Immature natural killer cell (primary cell): ENCODE measurements around the gene OSBPL9. TPM values are rescaled to one million over a fixed set of nuclear protein-coding genes. Genes with fewer than 3 reads are reported as not detected.
"Not testable (repeated sequence)": the region's sequence is repeated elsewhere in the genome, so short reads cannot be mapped to it uniquely, and the experiment has no call there.

ENCODE experiments used
- DNase-seq, 3 donors: peaks; one replicate each; pipeline ENCODE4 v3.0.0; 2022; ENCODE audit warnings: mixed read lengths in 1 of 3
- H3K27ac Mint-ChIP-seq, 6 donors: one replicate each; pipeline ENCODE4 v1.8.0; 2020; ENCODE audit warnings: mixed read lengths in 6 of 6, mild to moderate bottlenecking in 5 of 6, inconsistent platforms in 4 of 6, moderate library complexity in 3 of 6
- H3K27me3 Mint-ChIP-seq, 3 donors: one replicate each; pipeline ENCODE4 v1.8.0; 2020 to 2021; ENCODE audit warnings: low read depth in 3 of 3, mild to moderate bottlenecking in 3 of 3, mixed read lengths in 3 of 3, moderate library complexity in 3 of 3, inconsistent platforms in 1 of 3
- H3K36me3 Mint-ChIP-seq, 3 donors: one replicate each; pipeline ENCODE4 v1.8.0; 2020; ENCODE audit warnings: mixed read lengths in 3 of 3, inconsistent platforms in 2 of 3, mild to moderate bottlenecking in 2 of 3
- H3K4me1 Mint-ChIP-seq, 2 donors: one replicate each; pipeline ENCODE4 v1.8.0; 2020; ENCODE audit warnings: inconsistent platforms in 2 of 2, mild to moderate bottlenecking in 2 of 2, mixed read lengths in 2 of 2, moderate library complexity in 1 of 2
- H3K4me3 Mint-ChIP-seq, 5 donors: one replicate each; pipeline ENCODE4 v1.8.0; 2020; ENCODE audit warnings: mild to moderate bottlenecking in 5 of 5, mixed read lengths in 5 of 5, inconsistent platforms in 3 of 5, moderate library complexity in 3 of 5
- H3K9me3 Mint-ChIP-seq, 6 donors: one replicate each; pipeline ENCODE4 v1.8.0; 2020; ENCODE audit warnings: mild to moderate bottlenecking in 6 of 6, mixed read lengths in 6 of 6, inconsistent platforms in 4 of 6, moderate library complexity in 3 of 6
- polyA plus RNA-seq, 3 donors: library from polyadenylated mRNA; unstranded; fragments of 300-500 nt; fragmentation: Illumina TruSeq; gene quantifications; one replicate each; pipeline ENCODE4 v1.2.3, GENCODE V29; 2021

The OSBPL9 gene
- polyA plus RNA-seq, 3 donors from 2014 or later: 26.1 to 38.5 (median 38.2) TPM

- no peak overlapping the region for H3K27ac Mint-ChIP-seq
- no peaks in the 10 kb centered on the region for H3K36me3 Mint-ChIP-seq
- H3K4me1 Mint-ChIP-seq: peaks cover 0 to 2% of the 10 kb centered on the region in 2 donors
- no peak for DNase-seq
- no peak overlapping the region for H3K4me3 Mint-ChIP-seq
- H3K9me3 Mint-ChIP-seq: no peaks in the 10 kb centered on the region
- no peaks in the 10 kb centered on the region for H3K27me3 Mint-ChIP-seq
Measured at GRCh38 chr1:51699391-51699790, 82.5 kb downstream of the OSBPL9 start.

GRCh38 chr1:51701782-51702181 is 84.9 kb downstream of the OSBPL9 start:
- not testable (repeated sequence) for DNase-seq, H3K4me3 Mint-ChIP-seq, H3K27me3 Mint-ChIP-seq, H3K4me1 Mint-ChIP-seq, H3K9me3 Mint-ChIP-seq, H3K36me3 Mint-ChIP-seq, H3K27ac Mint-ChIP-seq

GRCh38 chr1:51702220-51702619 is 85.3 kb downstream of the OSBPL9 start:
- not testable (repeated sequence) for DNase-seq, H3K4me3 Mint-ChIP-seq, H3K27me3 Mint-ChIP-seq, H3K27ac Mint-ChIP-seq, H3K36me3 Mint-ChIP-seq, H3K4me1 Mint-ChIP-seq, H3K9me3 Mint-ChIP-seq

- no peaks in the 10 kb centered on the region for H3K36me3 Mint-ChIP-seq
- H3K27ac Mint-ChIP-seq: no peak overlapping the region
- H3K4me1 Mint-ChIP-seq: peaks cover 2 to 5% of the 10 kb centered on the region in 2 donors
- H3K4me3 Mint-ChIP-seq: no peak overlapping the region
- no peak for DNase-seq
- H3K27me3 Mint-ChIP-seq: no peaks in the 10 kb centered on the region
- H3K9me3 Mint-ChIP-seq: no peaks in the 10 kb centered on the region
Measured at GRCh38 chr1:51705035-51705434, 88.1 kb downstream of the OSBPL9 start.

GRCh38 chr1:51708911-51709760 is 92.2 kb downstream of the OSBPL9 start:
- H3K27me3 Mint-ChIP-seq: no peaks in the 10 kb centered on the region
- H3K4me1 Mint-ChIP-seq: peaks cover 0 to 5% of the 10 kb centered on the region in 2 donors
- no peak for DNase-seq
- H3K36me3 Mint-ChIP-seq: peaks cover 0 to 4% (median 0%) of the 10 kb centered on the region in 3 donors
- H3K4me3 Mint-ChIP-seq: no peak overlapping the region
- H3K9me3 Mint-ChIP-seq: no peaks in the 10 kb centered on the region
- no peak overlapping the region for H3K27ac Mint-ChIP-seq

GRCh38 chr1:51709951-51710350 is 93.1 kb downstream of the OSBPL9 start:
- Mint-ChIP-seq H3K27me3 (no peaks in the 10 kb centered on the region), H3K4me1 (peaks cover 0 to 5% of the 10 kb centered on the region in 2 donors), H3K9me3 (no peaks in the 10 kb centered on the region), H3K27ac (no peak overlapping the region), H3K4me3 (no peak overlapping the region), H3K36me3 (peaks cover 0 to 4% (median 0%) of the 10 kb centered on the region in 3 donors)
- DNase-seq: no peak

- Mint-ChIP-seq H3K27me3 (no peaks in the 10 kb centered on the region), H3K4me1 (peaks cover 0 to 5% of the 10 kb centered on the region in 2 donors), H3K36me3 (peaks cover 0 to 9% (median 0%) of the 10 kb centered on the region in 3 donors), H3K4me3 (no peak overlapping the region), H3K9me3 (no peaks in the 10 kb centered on the region), H3K27ac (no peak overlapping the region)
- DNase-seq: no peak
Measured at GRCh38 chr1:51712590-51712989, 95.7 kb downstream of the OSBPL9 start.

GRCh38 chr1:51714374-51715019 is 97.6 kb downstream of the OSBPL9 start:
- no peak overlapping the region for H3K4me3 Mint-ChIP-seq
- peaks cover 0 to 1% (median 0%) of the 10 kb centered on the region in 3 donors for H3K27me3 Mint-ChIP-seq
- H3K27ac Mint-ChIP-seq: no peak overlapping the region
- H3K4me1 Mint-ChIP-seq: peaks cover 10 to 12% of the 10 kb centered on the region in 2 donors
- peaks cover 0 to 10% (median 0%) of the 10 kb centered on the region in 3 donors for H3K36me3 Mint-ChIP-seq
- no peaks in the 10 kb centered on the region for H3K9me3 Mint-ChIP-seq
- DNase-seq: no peak

- Mint-ChIP-seq H3K4me3 (no peak overlapping the region), H3K9me3 (no peaks in the 10 kb centered on the region), H3K4me1 (peaks cover 10 to 12% of the 10 kb centered on the region in 2 donors), H3K27ac (no peak overlapping the region), H3K36me3 (peaks cover 0 to 10% (median 0%) of the 10 kb centered on the region in 3 donors), H3K27me3 (peaks cover 0 to 1% (median 0%) of the 10 kb centered on the region in 3 donors)
- DNase-seq: no peak
Measured at GRCh38 chr1:51715369-51715768, 98.5 kb downstream of the OSBPL9 start.

- H3K4me3 Mint-ChIP-seq: no peak overlapping the region
- no peaks in the 10 kb centered on the region for H3K9me3 Mint-ChIP-seq
- DNase-seq: no peak
- peaks cover 0 to 1% (median 0%) of the 10 kb centered on the region in 3 donors for H3K27me3 Mint-ChIP-seq
- H3K4me1 Mint-ChIP-seq: peaks cover 10 to 12% of the 10 kb centered on the region in 2 donors
- no peak overlapping the region for H3K27ac Mint-ChIP-seq
- peaks cover 0 to 10% (median 0%) of the 10 kb centered on the region in 3 donors for H3K36me3 Mint-ChIP-seq
Measured at GRCh38 chr1:51716746-51717145, 99.9 kb downstream of the OSBPL9 start.

GRCh38 chr1:51717842-51718241 is 101.0 kb downstream of the OSBPL9 start:
- Mint-ChIP-seq H3K36me3 (peaks cover 0 to 10% (median 0%) of the 10 kb centered on the region in 3 donors), H3K4me1 (peaks cover 10 to 12% of the 10 kb centered on the region in 2 donors), H3K27me3 (peaks cover 0 to 1% (median 0%) of the 10 kb centered on the region in 3 donors), H3K9me3 (no peaks in the 10 kb centered on the region), H3K4me3 (no peak overlapping the region), H3K27ac (no peak overlapping the region)
- DNase-seq: no peak

GRCh38 chr1:51719146-51719545 is 102.3 kb downstream of the OSBPL9 start:
- Mint-ChIP-seq H3K36me3 (peaks cover 0 to 6% (median 0%) of the 10 kb centered on the region in 3 donors), H3K9me3 (no peaks in the 10 kb centered on the region), H3K27me3 (peaks cover 0 to 1% (median 0%) of the 10 kb centered on the region in 3 donors), H3K27ac (peak overlapping the region in 2 of 6 donors; percentile 8 to 15), H3K4me3 (no peak overlapping the region), H3K4me1 (peaks cover 10 to 12% of the 10 kb centered on the region in 2 donors)
- DNase-seq: no peak

- H3K9me3 Mint-ChIP-seq: no peaks in the 10 kb centered on the region
- H3K4me3 Mint-ChIP-seq: no peak overlapping the region
- DNase-seq: no peak
- no peaks in the 10 kb centered on the region for H3K36me3 Mint-ChIP-seq
- H3K27ac Mint-ChIP-seq: no peak overlapping the region
- peaks cover 3 to 8% (median 3%) of the 10 kb centered on the region in 3 donors for H3K27me3 Mint-ChIP-seq
- H3K4me1 Mint-ChIP-seq: peaks cover 16% of the 10 kb centered on the region in 2 donors
Measured at GRCh38 chr1:51724797-51725196, 107.9 kb downstream of the OSBPL9 start.

GRCh38 chr1:51726051-51726450 is 109.2 kb downstream of the OSBPL9 start:
- Mint-ChIP-seq H3K9me3 (no peaks in the 10 kb centered on the region), H3K36me3 (no peaks in the 10 kb centered on the region), H3K4me3 (no peak overlapping the region), H3K27ac (no peak overlapping the region), H3K27me3 (peaks cover 3 to 8% (median 3%) of the 10 kb centered on the region in 3 donors), H3K4me1 (peaks cover 25 to 27% of the 10 kb centered on the region in 2 donors)
- no peak for DNase-seq
